ENCODE results near the gene SYT1.

Gene SYT1

DNA sequence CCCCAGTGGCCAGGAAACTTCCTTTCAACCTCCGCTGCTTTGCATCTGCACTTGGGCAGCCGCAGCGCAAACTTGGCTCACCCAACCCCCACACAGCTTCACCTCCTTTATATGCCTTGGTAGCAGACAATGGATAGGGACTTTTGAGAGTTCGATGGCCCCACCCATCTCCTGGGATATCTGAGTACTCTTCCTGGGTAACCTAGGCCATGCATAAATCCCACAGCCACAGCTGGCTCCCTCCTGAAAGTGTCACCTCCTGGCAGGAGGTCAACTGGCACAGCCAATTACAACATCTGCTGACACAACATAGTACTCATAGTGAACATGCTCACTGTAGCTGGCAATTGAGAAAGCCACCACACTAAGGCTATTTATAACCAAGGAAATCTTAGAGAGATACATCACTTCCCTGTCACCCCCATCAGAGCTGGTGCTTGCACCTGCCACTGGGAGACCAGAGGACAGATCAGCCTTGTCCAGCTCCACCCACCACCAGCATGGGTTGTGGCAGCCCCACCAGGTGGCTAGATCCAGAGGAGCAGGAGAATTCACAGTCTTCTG is 410.0 kb downstream of the SYT1 start:
- no peak overlapping the region for H3K4me3 ChIP-seq (ENCODE audit: insufficient read depth, low read length, poor library complexity, severe bottlenecking)
- H3K9ac ChIP-seq (ENCODE audit: low read length) = no peak overlapping the region
- no peaks in the 10 kb centered on the region for H4K20me1 ChIP-seq (ENCODE audit: low read depth, low read length)
- no peaks in the 10 kb centered on the region for H3K9me2 ChIP-seq (replicated peaks; ENCODE audit: insufficient read depth, low read length)
- no peak overlapping the region for H3K27ac ChIP-seq (ENCODE audit: low read depth, low read length)
- no peaks in the 10 kb centered on the region for H3K9me3 ChIP-seq (ENCODE audit: insufficient read depth, low read length)
- no peaks in the 10 kb centered on the region for H3F3A ChIP-seq (ENCODE audit: insufficient read depth)
- H3K4me2 ChIP-seq (ENCODE audit: low read depth, low read length, poor library complexity, severe bottlenecking) = no peak overlapping the region
- H3K27me3 ChIP-seq (ENCODE audit: low read length) = no peaks in the 10 kb centered on the region
- no peak overlapping the region for H2AFZ ChIP-seq (ENCODE audit: low read depth, low read length, severe bottlenecking)
- no peaks in the 10 kb centered on the region for H3K79me2 ChIP-seq (ENCODE audit: insufficient read depth, low read length)
- TF ChIP-seq CTCF (IDR thresholded peaks at IDR 0.05; ENCODE audit: insufficient read depth, low read length, poor library complexity, severe bottlenecking) = no peak
- H3K36me3 ChIP-seq (ENCODE audit: low read length) = no peaks in the 10 kb centered on the region

DNA sequence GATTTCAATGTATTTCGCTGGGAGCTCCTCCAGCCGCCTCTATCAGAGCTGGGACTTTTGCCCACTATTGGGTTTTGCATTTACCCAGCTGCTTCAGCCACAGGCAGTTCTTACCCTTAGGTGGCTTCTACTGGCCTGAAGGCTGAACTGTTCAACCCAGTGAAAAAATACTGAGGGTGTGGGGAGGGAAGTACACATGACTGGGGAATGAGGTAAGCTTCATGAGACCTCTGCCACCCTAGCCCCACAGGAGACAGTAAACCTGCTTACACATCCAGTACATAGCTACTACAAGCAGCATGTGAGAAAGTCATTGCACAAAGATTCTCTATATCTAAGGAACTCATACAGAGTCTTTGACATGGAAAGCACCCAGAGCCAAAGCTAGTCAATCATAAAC is 411.1 kb downstream of the SYT1 start:
- Histone ChIP-seq H2AFZ (ENCODE audit: low read depth, low read length, severe bottlenecking) (no peak overlapping the region), H3K4me3 (ENCODE audit: insufficient read depth, low read length, poor library complexity, severe bottlenecking) (no peak overlapping the region), H3K36me3 (ENCODE audit: low read length) (no peaks in the 10 kb centered on the region), H3K9ac (ENCODE audit: low read length) (no peak overlapping the region), H4K20me1 (ENCODE audit: low read depth, low read length) (no peaks in the 10 kb centered on the region), H3K9me3 (ENCODE audit: insufficient read depth, low read length) (no peaks in the 10 kb centered on the region), H3K79me2 (ENCODE audit: insufficient read depth, low read length) (no peaks in the 10 kb centered on the region), H3K9me2 (replicated peaks; ENCODE audit: insufficient read depth, low read length) (no peaks in the 10 kb centered on the region), H3K4me2 (ENCODE audit: low read depth, low read length, poor library complexity, severe bottlenecking) (no peak overlapping the region), H3K27ac (ENCODE audit: low read depth, low read length) (no peak overlapping the region), H3K27me3 (ENCODE audit: low read length) (no peaks in the 10 kb centered on the region), H3F3A (ENCODE audit: insufficient read depth) (no peaks in the 10 kb centered on the region)
- TF ChIP-seq EZH2phosphoT487 (conservative IDR thresholded peaks at IDR 0.05; ENCODE audit: low read length) = no peak
- no peak for TF ChIP-seq CTCF (IDR thresholded peaks at IDR 0.05; ENCODE audit: insufficient read depth, low read length, poor library complexity, severe bottlenecking)

DNA sequence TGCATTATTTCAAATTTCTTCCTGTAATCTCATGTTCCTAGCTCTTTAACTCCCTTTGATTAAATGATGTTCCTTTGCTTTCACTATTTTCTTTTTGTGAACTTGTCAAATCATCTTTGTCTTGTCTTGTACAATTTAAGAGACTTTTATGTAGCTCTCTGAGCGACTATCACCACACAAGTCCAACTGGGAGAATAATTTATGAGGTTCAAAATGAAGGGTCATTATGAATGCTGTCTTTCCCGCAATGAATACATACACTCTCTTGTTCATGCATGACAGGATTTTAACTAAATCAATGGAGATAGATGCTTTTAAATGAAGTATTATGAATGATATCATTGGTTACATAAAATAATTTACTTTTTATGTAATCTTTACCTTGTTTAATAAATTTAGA is 418.8 kb downstream of the SYT1 start:
- Histone ChIP-seq H3K36me3 (ENCODE audit: low read length) (no peaks in the 10 kb centered on the region), H3F3A (ENCODE audit: insufficient read depth) (no peaks in the 10 kb centered on the region), H3K9me3 (ENCODE audit: insufficient read depth, low read length) (no peaks in the 10 kb centered on the region), H4K20me1 (ENCODE audit: low read depth, low read length) (no peaks in the 10 kb centered on the region), H3K9ac (ENCODE audit: low read length) (no peak overlapping the region), H3K4me2 (ENCODE audit: low read depth, low read length, poor library complexity, severe bottlenecking) (no peak overlapping the region), H3K9me2 (replicated peaks; ENCODE audit: insufficient read depth, low read length) (no peaks in the 10 kb centered on the region), H3K79me2 (ENCODE audit: insufficient read depth, low read length) (no peaks in the 10 kb centered on the region), H3K4me3 (ENCODE audit: insufficient read depth, low read length, poor library complexity, severe bottlenecking) (no peak overlapping the region), H3K27ac (ENCODE audit: low read depth, low read length) (no peak overlapping the region), H2AFZ (ENCODE audit: low read depth, low read length, severe bottlenecking) (no peak overlapping the region), H3K27me3 (ENCODE audit: low read length) (no peaks in the 10 kb centered on the region)
- TF ChIP-seq EZH2phosphoT487 (conservative IDR thresholded peaks at IDR 0.05; ENCODE audit: low read length) (no peak), CTCF (IDR thresholded peaks at IDR 0.05; ENCODE audit: insufficient read depth, low read length, poor library complexity, severe bottlenecking) (no peak)
